PC-9 (cell line): ENCODE data around the gene CCDC80. TPM values are rescaled to one million over a fixed set of nuclear protein-coding genes. Genes with fewer than 3 reads are reported as not detected.

Experiments
- BruUV-seq: library from RNA; stranded (reverse); fragments of 400-500 nt; replicated peaks from 2 replicates; lab custom pipeline; 2021; lab: Mats Ljungman, UMichigan
- CTCF ChIA-PET: fragments of 300-600 bp; sonication (Branson Sonifier 250); formaldehyde crosslinking; loops from one replicate; lab custom pipeline; 2022; ENCODE audit warnings: antibody characterized with exemption; lab: Charles Lee
- POLR2A ChIA-PET: fragments of 300-600 bp; sonication (Branson Sonifier 250); formaldehyde crosslinking; loops from one replicate; lab custom pipeline; 2022; ENCODE audit warnings: antibody characterized with exemption; ENCODE audit not compliant: unreplicated experiment; lab: Charles Lee
- DNase-seq, 2 experiments: peaks; one replicate each; pipeline versions ENCODE4 v3.0.0 to v3.0.0-alpha.2; 2015 to 2022; ENCODE audit warnings: mixed read lengths in 1 of 2
- H2AFZ ChIP-seq: fragments of 200-600 bp; sonication (generic); 2 replicates; pipeline ENCODE4 v1.8.1; 2017; ENCODE audit warnings: antibody characterized with exemption
- H3F3A ChIP-seq: fragments of 200-600 bp; sonication (generic); 2 replicates; pipeline ENCODE4 v1.8.1; 2017; ENCODE audit warnings: antibody characterized with exemption, mild to moderate bottlenecking, low read depth; ENCODE audit not compliant: insufficient read depth
- H3K27ac ChIP-seq: fragments of 200-600 bp; sonication (generic); 2 replicates; pipeline ENCODE4 v1.6.1; 2016; ENCODE audit warnings: mixed run types
- H3K27me3 ChIP-seq: fragments of 200-600 bp; sonication (generic); 2 replicates; pipeline ENCODE4 v1.6.1; 2016; ENCODE audit warnings: low read depth, mixed run types; ENCODE audit not compliant: insufficient read depth
- H3K36me3 ChIP-seq: fragments of 200-600 bp; sonication (generic); 2 replicates; pipeline ENCODE4 v1.6.1; 2016; ENCODE audit warnings: low read depth, mixed run types
- H3K4me1 ChIP-seq: fragments of 200-600 bp; sonication (generic); replicated peaks from 2 replicates; pipeline ENCODE4 v1.6.1; 2016; ENCODE audit warnings: mixed run types; ENCODE audit not compliant: insufficient read depth
- H3K4me2 ChIP-seq: fragments of 200-600 bp; sonication (generic); 2 replicates; pipeline ENCODE4 v1.6.1; 2017; ENCODE audit warnings: mixed run types
- H3K4me3 ChIP-seq: fragments of 200-600 bp; sonication (generic); 2 replicates; pipeline ENCODE4 v1.6.1; 2016; ENCODE audit warnings: mixed run types
- H3K79me2 ChIP-seq: fragments of 200-600 bp; sonication (generic); 2 replicates; pipeline ENCODE4 v1.6.1; 2017; ENCODE audit warnings: low read depth, mixed run types
- H3K9me2 ChIP-seq: fragments of 200-600 bp; sonication (generic); 2 replicates; pipeline ENCODE4 v1.8.1; 2017; ENCODE audit warnings: mild to moderate bottlenecking; ENCODE audit not compliant: insufficient read depth
- H3K9me3 ChIP-seq: fragments of 200-600 bp; sonication (generic); 2 replicates; pipeline ENCODE4 v1.8.1; 2016; ENCODE audit warnings: low read depth; ENCODE audit not compliant: insufficient read depth
- H4K20me1 ChIP-seq: fragments of 200-600 bp; sonication (generic); 2 replicates; pipeline ENCODE4 v1.8.1; 2017; ENCODE audit not compliant: insufficient read depth
- EZH2 ChIP-seq: fragments of 200-600 bp; sonication (generic); IDR thresholded peaks from 2 replicates; pipeline ENCODE4 v1.8.0; 2017; ENCODE audit warnings: antibody characterized with exemption, low read depth
- intact Hi-C: fragments of 100-400 bp; cut with micrococcal nuclease; formaldehyde crosslinking; loops from one replicate; pipeline ENCODE4 v1.10.0; 2022; ENCODE audit not compliant: unreplicated experiment
- total RNA-seq: library from RNA; stranded (reverse); gene quantifications from 2 replicates; pipeline ENCODE4 v1.2.3, GENCODE V29; 2021
- TF ChIP-seq, protein P1 (sequence below): fragments of 200-600 bp; sonication (generic); conservative IDR thresholded peaks from 2 replicates; pipeline ENCODE4 v1.6.1; 2017; ENCODE audit warnings: mixed run types, antibody characterized with exemption, mild to moderate bottlenecking, moderate library complexity

CCDC80 gene
- total RNA-seq, 1 experiment from 2014 or later = 162 TPM

DNA sequence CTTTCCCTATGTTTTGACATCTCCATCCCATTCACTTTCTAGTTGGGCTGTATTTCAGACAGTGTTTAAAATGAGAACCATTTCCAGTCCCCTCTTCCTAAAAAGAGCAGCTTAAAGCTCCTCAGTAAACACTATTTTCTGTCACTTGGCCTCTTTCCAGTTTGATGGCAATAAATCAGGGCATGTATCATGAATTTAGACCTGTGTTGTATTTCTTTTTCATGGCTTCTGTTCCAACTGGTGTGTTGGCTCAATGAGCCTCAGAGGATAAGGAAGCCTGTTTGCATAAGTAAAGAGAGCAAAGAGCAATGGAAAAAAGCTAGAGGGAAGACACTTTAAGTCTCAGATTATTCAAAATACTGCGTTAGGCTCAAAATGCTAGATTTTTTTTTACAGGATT is 7.2 kb downstream of the CCDC80 start:
- ChIA-PET CTCF (no interaction called here), POLR2A (interaction anchor here (0.6 kb wide), 1 partner anchor 655 kb away, joined by 3 read pairs; the partner anchor contains the start of gene ABHD10)
- Histone ChIP-seq H3K36me3 (no peaks in the 10 kb centered on the region), H3K4me1 (0 out of 2 replicates have a peak, but pooled peaks cover 10% of the 10 kb centered on the region), H4K20me1 (no peaks in the 10 kb centered on the region), H3K9me3 (no peaks in the 10 kb centered on the region), H3K27ac (no peak overlapping the region), H3K79me2 (no peaks in the 10 kb centered on the region), H2AFZ (no peak overlapping the region), H3F3A (no peaks in the 10 kb centered on the region), H3K4me3 (no peak overlapping the region), H3K9me2 (no peaks in the 10 kb centered on the region), H3K4me2 (no peak overlapping the region), H3K27me3 (no peaks in the 10 kb centered on the region)
- TF ChIP-seq, protein P1, sequence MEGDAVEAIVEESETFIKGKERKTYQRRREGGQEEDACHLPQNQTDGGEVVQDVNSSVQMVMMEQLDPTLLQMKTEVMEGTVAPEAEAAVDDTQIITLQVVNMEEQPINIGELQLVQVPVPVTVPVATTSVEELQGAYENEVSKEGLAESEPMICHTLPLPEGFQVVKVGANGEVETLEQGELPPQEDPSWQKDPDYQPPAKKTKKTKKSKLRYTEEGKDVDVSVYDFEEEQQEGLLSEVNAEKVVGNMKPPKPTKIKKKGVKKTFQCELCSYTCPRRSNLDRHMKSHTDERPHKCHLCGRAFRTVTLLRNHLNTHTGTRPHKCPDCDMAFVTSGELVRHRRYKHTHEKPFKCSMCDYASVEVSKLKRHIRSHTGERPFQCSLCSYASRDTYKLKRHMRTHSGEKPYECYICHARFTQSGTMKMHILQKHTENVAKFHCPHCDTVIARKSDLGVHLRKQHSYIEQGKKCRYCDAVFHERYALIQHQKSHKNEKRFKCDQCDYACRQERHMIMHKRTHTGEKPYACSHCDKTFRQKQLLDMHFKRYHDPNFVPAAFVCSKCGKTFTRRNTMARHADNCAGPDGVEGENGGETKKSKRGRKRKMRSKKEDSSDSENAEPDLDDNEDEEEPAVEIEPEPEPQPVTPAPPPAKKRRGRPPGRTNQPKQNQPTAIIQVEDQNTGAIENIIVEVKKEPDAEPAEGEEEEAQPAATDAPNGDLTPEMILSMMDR = no peak
- intact Hi-C loops = no loop called here
- no TSS peak for BruUV-seq
- no peak for DNase-seq

DNA sequence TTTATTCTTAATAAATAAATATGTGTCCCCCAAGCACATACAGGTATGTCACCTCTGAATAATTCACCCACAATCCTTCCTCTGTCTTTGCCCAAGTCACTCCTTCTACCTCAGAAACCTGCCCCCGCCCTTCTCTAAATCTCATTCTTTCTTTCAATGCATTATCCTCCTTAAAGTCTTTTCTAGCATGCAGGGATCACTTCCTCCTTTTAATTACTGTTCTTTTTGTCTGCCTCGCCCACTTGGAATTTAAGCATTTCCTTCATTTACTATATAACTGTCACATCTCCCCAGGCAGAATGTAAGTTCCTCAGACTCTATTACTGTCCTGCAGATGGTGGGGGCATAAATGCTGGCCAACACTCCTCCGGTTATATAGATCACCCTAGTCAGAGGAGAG is 7.8 kb downstream of the CCDC80 start:
- no peaks in the 10 kb centered on the region for H3K79me2 ChIP-seq
- no peaks in the 10 kb centered on the region for H4K20me1 ChIP-seq
- no peak overlapping the region for H2AFZ ChIP-seq
- H3F3A ChIP-seq = no peaks in the 10 kb centered on the region
- intact Hi-C loops = no loop called here
- H3K36me3 ChIP-seq = no peaks in the 10 kb centered on the region
- no peak overlapping the region for H3K4me3 ChIP-seq
- no peak for DNase-seq
- H3K4me2 ChIP-seq = no peak overlapping the region
- 0 out of 2 replicates have a peak, but pooled peaks cover 10% of the 10 kb centered on the region for H3K4me1 ChIP-seq
- ChIA-PET POLR2A (interaction anchor here (0.6 to 0.7 kb wide), 2 partner anchors 37 to 654 kb away, joined by 3 read pairs; partner anchors contain the start of gene ABHD10), CTCF (no interaction called here)
- BruUV-seq = no TSS peak
- no peaks in the 10 kb centered on the region for H3K9me2 ChIP-seq
- H3K27me3 ChIP-seq = no peaks in the 10 kb centered on the region
- no peak overlapping the region for H3K27ac ChIP-seq
- H3K9me3 ChIP-seq = no peaks in the 10 kb centered on the region
- TF ChIP-seq, protein P1 = no peak
- TF ChIP-seq EZH2 = no peak

DNA sequence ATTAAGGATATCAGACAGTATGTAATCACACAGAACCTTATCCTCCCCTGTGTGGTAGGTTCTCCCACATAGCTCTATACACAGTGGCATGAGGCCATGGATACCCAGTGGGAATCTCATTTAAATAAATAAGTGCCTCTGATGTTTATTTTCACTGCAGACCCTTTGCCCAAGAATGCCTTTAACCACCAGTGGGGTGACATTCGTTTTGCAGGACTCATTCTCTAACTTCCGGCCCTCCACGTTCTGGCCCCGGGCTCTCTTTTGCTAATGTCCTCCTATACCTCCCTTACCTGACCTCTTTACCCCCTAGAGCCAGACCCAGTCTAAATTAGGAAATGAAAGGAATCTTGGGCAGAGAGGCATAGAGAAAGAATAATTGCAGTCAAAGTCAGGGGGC is 8.3 kb downstream of the CCDC80 start:
- no peaks in the 10 kb centered on the region for H3K9me3 ChIP-seq
- POLR2A ChIA-PET = interaction anchor here (0.7 kb wide), 1 partner anchor 36 kb away, joined by 3 read pairs; no protein-coding TSS in a partner anchor
- CTCF ChIA-PET = interaction anchor here (0.5 kb wide), 1 partner anchor 39 kb away, joined by 3 read pairs; no protein-coding TSS in a partner anchor
- H3K36me3 ChIP-seq = no peaks in the 10 kb centered on the region
- no peaks in the 10 kb centered on the region for H3K27me3 ChIP-seq
- H3K9me2 ChIP-seq = no peaks in the 10 kb centered on the region
- 0 out of 2 replicates have a peak, but pooled peaks cover 10% of the 10 kb centered on the region for H3K4me1 ChIP-seq
- no peaks in the 10 kb centered on the region for H3F3A ChIP-seq
- H3K79me2 ChIP-seq = no peaks in the 10 kb centered on the region
- BruUV-seq = no TSS peak
- H3K27ac ChIP-seq = no peak overlapping the region
- no peaks in the 10 kb centered on the region for H4K20me1 ChIP-seq
- no peak overlapping the region for H2AFZ ChIP-seq
- no peak overlapping the region for H3K4me3 ChIP-seq
- intact Hi-C loops = no loop called here
- no peak for DNase-seq
- TF ChIP-seq, protein P1 = no peak
- no peak for TF ChIP-seq EZH2
- H3K4me2 ChIP-seq = no peak overlapping the region
